ENCODE measurements around the gene SLC2A10.

SLC2A10 gene

GRCh38 chr20:46701057-46701456, 8.4 kb upstream of the SLC2A10 start:
- Histone ChIP-seq H3K4me3 (no peak overlapping the region), H3K27ac (no peak overlapping the region)

- Histone ChIP-seq H3K4me3 (no peak overlapping the region), H3K27ac (no peak overlapping the region)
Observed at GRCh38 chr20:46701556-46701955, 7.9 kb upstream of the SLC2A10 start.

- Histone ChIP-seq H3K27ac (no peak overlapping the region), H3K4me3 (no peak overlapping the region)
Observed at GRCh38 chr20:46701986-46702385, 7.5 kb upstream of the SLC2A10 start.

- Histone ChIP-seq H3K4me3 (no peak overlapping the region), H3K27ac (no peak overlapping the region)
Observed at GRCh38 chr20:46702447-46703203, 6.8 kb upstream of the SLC2A10 start.

- no peak overlapping the region for H3K4me3 ChIP-seq
- no peak overlapping the region for H3K27ac ChIP-seq
Observed at GRCh38 chr20:46703435-46703834, 6.0 kb upstream of the SLC2A10 start.

GRCh38 chr20:46704714-46705377, 4.6 kb upstream of the SLC2A10 start:
- Histone ChIP-seq H3K4me3 (no peak overlapping the region), H3K27ac (peak overlapping the region in 13 of 21 experiments; percentile 7 to 65 (median 32))

GRCh38 chr20:46705378-46705729, 4.1 kb upstream of the SLC2A10 start:
- peak overlapping the region in 13 of 21 experiments; percentile 7 to 80 (median 47) for H3K27ac ChIP-seq
- H3K4me3 ChIP-seq, result no peak overlapping the region

GRCh38 chr20:46706242-46706641, 3.2 kb upstream of the SLC2A10 start:
- no peak overlapping the region for H3K4me3 ChIP-seq
- H3K27ac ChIP-seq, result peak overlapping the region in 11 of 21 experiments; percentile 3 to 80 (median 44)

GRCh38 chr20:46708172-46708860, 1.1 kb upstream of the SLC2A10 start:
- peak overlapping the region in 4 of 21 experiments; percentile 78 to 89 (median 86) for H3K27ac ChIP-seq
- H3K4me3 ChIP-seq, result no peak overlapping the region

GRCh38 chr20:46709055-46709458, 392 bp upstream of the SLC2A10 start:
- peak overlapping the region; percentile 34 to 48 (median 42) for H3K4me3 ChIP-seq
- H3K27ac ChIP-seq, result peak overlapping the region in 20 of 21 experiments; percentile 33 to 89 (median 76)

GRCh38 chr20:46710153-46710913, 884 bp downstream of the SLC2A10 start:
- Histone ChIP-seq H3K27ac (peak overlapping the region in 20 of 21 experiments; percentile 33 to 89 (median 76)), H3K4me3 (peak overlapping the region; percentile 34 to 48 (median 42))

GRCh38 chr20:46712056-46712636, 2.7 kb downstream of the SLC2A10 start:
- H3K27ac ChIP-seq, result no peak overlapping the region
- no peak overlapping the region for H3K4me3 ChIP-seq

GRCh38 chr20:46713957-46714834, 4.7 kb downstream of the SLC2A10 start:
- Histone ChIP-seq H3K27ac (no peak overlapping the region), H3K4me3 (no peak overlapping the region)

GRCh38 chr20:46715292-46715756, 5.9 kb downstream of the SLC2A10 start:
- Histone ChIP-seq H3K4me3 (no peak overlapping the region), H3K27ac (no peak overlapping the region)

- no peak overlapping the region for H3K4me3 ChIP-seq
Observed at GRCh38 chr20:46717818-46718541, 8.5 kb downstream of the SLC2A10 start.

GRCh38 chr20:46720019-46720418, 10.6 kb downstream of the SLC2A10 start:
- Histone ChIP-seq H3K27ac (no peak overlapping the region), H3K4me3 (no peak overlapping the region)

More at GRCh38 chr20:46717818-46718541, 8.5 kb downstream of the SLC2A10 start:
- H3K27ac ChIP-seq, result no peak overlapping the region

GRCh38 chr20:46720776-46721425, 11.5 kb downstream of the SLC2A10 start:
- no peak overlapping the region for H3K27ac ChIP-seq
- no peak overlapping the region for H3K4me3 ChIP-seq

Measured in skin epidermis (tissue), 12 donors.